ENCODE results near the gene UTS2R.
"Not testable (repeated sequence)": the region's sequence is repeated elsewhere in the genome, so short reads cannot be mapped to it uniquely, and the experiment has no call there.

UTS2R gene

GRCh38 chr17:82355770-82356427 is 15.7 kb upstream of the UTS2R start:
- DNase-seq = no peak

GRCh38 chr17:82356845-82357355 is 14.7 kb upstream of the UTS2R start:
- peak; percentile 73 for DNase-seq

GRCh38 chr17:82357394-82357793 is 14.2 kb upstream of the UTS2R start:
- no peak for DNase-seq

GRCh38 chr17:82358465-82359350 is 12.9 kb upstream of the UTS2R start, which contains the start of gene TEX19:
TEX19 (plus strand) TSS chr17:82359247; CDS start chr17:82362151, 2,904 bp downstream.
- peak; percentile 30 for DNase-seq

- not testable (repeated sequence) for DNase-seq
Observed at GRCh38 chr17:82359451-82360074, 12.0 kb upstream of the UTS2R start.

- no peak for DNase-seq
Observed at GRCh38 chr17:82361885-82362633, 9.5 kb upstream of the UTS2R start.

GRCh38 chr17:82365606-82366295 is 5.8 kb upstream of the UTS2R start:
- no peak for DNase-seq

- DNase-seq = no peak
Observed at GRCh38 chr17:82366749-82367148, 4.8 kb upstream of the UTS2R start.

GRCh38 chr17:82367724-82368524 is 3.6 kb upstream of the UTS2R start:
- no peak for DNase-seq

- DNase-seq = no peak
Observed at GRCh38 chr17:82369211-82369610, 2.4 kb upstream of the UTS2R start.

GRCh38 chr17:82370471-82371332 is 863 bp upstream of the UTS2R start:
- no peak for DNase-seq

GRCh38 chr17:82372249-82373071 is 895 bp downstream of the UTS2R start:
- DNase-seq = no peak

- DNase-seq = not testable (repeated sequence)
Observed at GRCh38 chr17:82373072-82373452, 1.5 kb downstream of the UTS2R start.

GRCh38 chr17:82373731-82374625 is 2.4 kb downstream of the UTS2R start:
- no peak for DNase-seq

GRCh38 chr17:82374626-82375331 is 3.2 kb downstream of the UTS2R start:
- peak; percentile 55 for DNase-seq

- DNase-seq = no peak
Observed at GRCh38 chr17:82375359-82376041, 3.9 kb downstream of the UTS2R start.
